ENCODE data around the gene SPC24. TPM values are rescaled to one million over a fixed set of nuclear protein-coding genes. Genes with fewer than 3 reads are reported as not detected.

Gene SPC24
- total RNA-seq, 1 experiment from 2014 or later, result 33.9 TPM

DNA sequence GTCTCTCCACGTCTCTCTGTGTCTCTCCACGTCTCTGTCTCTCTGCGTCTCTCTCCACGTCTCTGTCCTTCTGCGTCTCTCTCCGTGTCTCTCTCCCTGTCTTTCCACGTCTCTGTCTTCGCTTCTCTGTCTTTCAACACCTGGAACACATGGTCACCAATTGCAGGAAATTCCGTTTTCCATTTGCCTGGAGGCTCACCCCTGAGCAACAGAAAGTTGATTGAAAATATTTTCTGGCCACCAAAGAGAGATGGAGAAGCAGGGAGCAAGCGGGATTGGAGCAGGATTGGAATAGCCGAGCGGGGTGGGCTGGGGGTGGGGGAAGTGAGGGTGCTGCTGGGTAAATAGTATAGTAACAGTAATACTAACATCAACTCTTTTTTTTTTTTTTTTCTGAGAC, 40.1 kb upstream of the SPC24 start:
- TF ChIP-seq ZNF274 (IDR thresholded peaks at IDR 0.05; ENCODE audit: low read depth, low read length) (no peak), EZH2 (IDR thresholded peaks at IDR 0.05) (no peak), SIN3A (IDR thresholded peaks at IDR 0.05; ENCODE audit: low read depth) (no peak)
- TF ChIP-seq, protein P1, sequence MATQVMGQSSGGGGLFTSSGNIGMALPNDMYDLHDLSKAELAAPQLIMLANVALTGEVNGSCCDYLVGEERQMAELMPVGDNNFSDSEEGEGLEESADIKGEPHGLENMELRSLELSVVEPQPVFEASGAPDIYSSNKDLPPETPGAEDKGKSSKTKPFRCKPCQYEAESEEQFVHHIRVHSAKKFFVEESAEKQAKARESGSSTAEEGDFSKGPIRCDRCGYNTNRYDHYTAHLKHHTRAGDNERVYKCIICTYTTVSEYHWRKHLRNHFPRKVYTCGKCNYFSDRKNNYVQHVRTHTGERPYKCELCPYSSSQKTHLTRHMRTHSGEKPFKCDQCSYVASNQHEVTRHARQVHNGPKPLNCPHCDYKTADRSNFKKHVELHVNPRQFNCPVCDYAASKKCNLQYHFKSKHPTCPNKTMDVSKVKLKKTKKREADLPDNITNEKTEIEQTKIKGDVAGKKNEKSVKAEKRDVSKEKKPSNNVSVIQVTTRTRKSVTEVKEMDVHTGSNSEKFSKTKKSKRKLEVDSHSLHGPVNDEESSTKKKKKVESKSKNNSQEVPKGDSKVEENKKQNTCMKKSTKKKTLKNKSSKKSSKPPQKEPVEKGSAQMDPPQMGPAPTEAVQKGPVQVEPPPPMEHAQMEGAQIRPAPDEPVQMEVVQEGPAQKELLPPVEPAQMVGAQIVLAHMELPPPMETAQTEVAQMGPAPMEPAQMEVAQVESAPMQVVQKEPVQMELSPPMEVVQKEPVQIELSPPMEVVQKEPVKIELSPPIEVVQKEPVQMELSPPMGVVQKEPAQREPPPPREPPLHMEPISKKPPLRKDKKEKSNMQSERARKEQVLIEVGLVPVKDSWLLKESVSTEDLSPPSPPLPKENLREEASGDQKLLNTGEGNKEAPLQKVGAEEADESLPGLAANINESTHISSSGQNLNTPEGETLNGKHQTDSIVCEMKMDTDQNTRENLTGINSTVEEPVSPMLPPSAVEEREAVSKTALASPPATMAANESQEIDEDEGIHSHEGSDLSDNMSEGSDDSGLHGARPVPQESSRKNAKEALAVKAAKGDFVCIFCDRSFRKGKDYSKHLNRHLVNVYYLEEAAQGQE (IDR thresholded peaks at IDR 0.05; ENCODE audit: low read depth), result no peak
- Histone ChIP-seq H3K4me2 (ENCODE audit: low read length) (no peak overlapping the region), H3K27me3 (ENCODE audit: insufficient read depth, low read length) (no peaks in the 10 kb centered on the region), H3K4me1 (ENCODE audit: control insufficient read depth in 1 of 2, insufficient read depth in 2 of 2, low read length in 2 of 2) (peaks cover 20 to 34% of the 10 kb centered on the region in 2 experiments), H3K9me2 (ENCODE audit: insufficient read depth) (no peaks in the 10 kb centered on the region), H3K27ac (ENCODE audit: low read depth, low read length) (no peak overlapping the region), H3K9ac (ENCODE audit: low read length) (no peak overlapping the region), H3K79me2 (ENCODE audit: insufficient read depth, low read length) (0 out of 2 replicates have a peak, but pooled peaks cover 2% of the 10 kb centered on the region), H2AFZ (ENCODE audit: low read depth, low read length, poor library complexity, severe bottlenecking) (no peak overlapping the region), H3K4me3 (replicated peaks in 1 of 2; ENCODE audit: low read depth in 1 of 2, low read length in 2 of 2) (no peak overlapping the region), H3K9me3 (ENCODE audit: control insufficient read depth in 1 of 2, insufficient read depth in 1 of 2, low read depth in 1 of 2, low read length in 2 of 2) (no peaks in the 10 kb centered on the region), H3K36me3 (ENCODE audit: control insufficient read depth in 1 of 2, insufficient read depth in 2 of 2, low read length in 2 of 2) (peaks cover 0 to 8% of the 10 kb centered on the region in 2 experiments; a peak in 1 of 4 replicates), H4K20me1 (ENCODE audit: insufficient read depth) (no peaks in the 10 kb centered on the region)
- RAD21 ChIA-PET (ENCODE audit: low non-redundant PET in 1 of 2, low total read pairs in 2 of 2, uncharacterized antibody in 2 of 2, unreplicated experiment in 2 of 2), result no interaction called here
- POLR2A ChIA-PET, result no interaction called here
- no peak for DNase-seq (ENCODE audit: low read depth, low spot score)
- no TSS peak for BruUV-seq (replicated peaks)
- no peak for ATAC-seq
- intact Hi-C loops (cut with micrococcal nuclease), result no loop called here
- CTCF ChIA-PET, result no interaction called here

All from HCT116 (cell line).